IPS-18a (cell line): ENCODE measurements around the gene MYBPH.
A peak's percentile ranks its signal among the peaks of the same experiment; 100 is the strongest.

Source experiments
- H3K27ac ChIP-seq: one replicate; pipeline ENCODE4 v1.5.1; 2013; ENCODE audit warnings: low read length
- H3K27me3 ChIP-seq: one replicate; pipeline ENCODE4 v1.6.1; 2013; ENCODE audit warnings: mild to moderate bottlenecking, low read length; ENCODE audit not compliant: control insufficient read depth, insufficient read depth
- H3K36me3 ChIP-seq: one replicate; pipeline ENCODE4 v1.6.1; 2013; ENCODE audit warnings: low read depth, low read length; ENCODE audit not compliant: control insufficient read depth
- H3K4me1 ChIP-seq: one replicate; pipeline ENCODE4 v1.6.1; 2013; ENCODE audit warnings: low read depth, low read length; ENCODE audit not compliant: control insufficient read depth
- H3K4me3 ChIP-seq: one replicate; pipeline ENCODE4 v1.5.1; 2013; ENCODE audit warnings: low read length
- H3K9ac ChIP-seq: one replicate; pipeline ENCODE4 v1.6.1; 2013; ENCODE audit warnings: mild to moderate bottlenecking, low read length, moderate library complexity
- H3K9me3 ChIP-seq: one replicate; pipeline ENCODE4 v1.6.1; 2013; ENCODE audit warnings: low read depth, low read length; ENCODE audit not compliant: control insufficient read depth

MYBPH gene

DNA sequence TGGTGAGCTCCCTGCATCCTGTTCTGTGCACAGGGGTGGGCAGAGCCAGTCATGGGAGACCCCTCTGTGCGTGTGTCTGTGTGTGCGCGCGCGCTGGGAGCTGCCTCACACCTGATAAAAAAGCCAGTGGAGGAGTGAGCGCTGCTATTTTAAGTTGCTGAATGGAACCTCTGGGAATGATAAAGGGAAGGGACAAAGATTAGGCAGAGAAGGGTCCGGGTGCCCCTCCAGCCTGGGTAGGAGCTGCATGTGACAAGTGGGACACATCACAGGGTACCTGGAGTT is 47.3 kb downstream of the MYBPH start:
- Histone ChIP-seq H3K9ac (no peak overlapping the region), H3K9me3 (no peaks in the 10 kb centered on the region), H3K27ac (no peak overlapping the region), H3K27me3 (peaks cover 35% of the 10 kb centered on the region), H3K4me1 (peaks cover 16% of the 10 kb centered on the region), H3K4me3 (peak overlapping the region; percentile 61), H3K36me3 (no peaks in the 10 kb centered on the region)

DNA sequence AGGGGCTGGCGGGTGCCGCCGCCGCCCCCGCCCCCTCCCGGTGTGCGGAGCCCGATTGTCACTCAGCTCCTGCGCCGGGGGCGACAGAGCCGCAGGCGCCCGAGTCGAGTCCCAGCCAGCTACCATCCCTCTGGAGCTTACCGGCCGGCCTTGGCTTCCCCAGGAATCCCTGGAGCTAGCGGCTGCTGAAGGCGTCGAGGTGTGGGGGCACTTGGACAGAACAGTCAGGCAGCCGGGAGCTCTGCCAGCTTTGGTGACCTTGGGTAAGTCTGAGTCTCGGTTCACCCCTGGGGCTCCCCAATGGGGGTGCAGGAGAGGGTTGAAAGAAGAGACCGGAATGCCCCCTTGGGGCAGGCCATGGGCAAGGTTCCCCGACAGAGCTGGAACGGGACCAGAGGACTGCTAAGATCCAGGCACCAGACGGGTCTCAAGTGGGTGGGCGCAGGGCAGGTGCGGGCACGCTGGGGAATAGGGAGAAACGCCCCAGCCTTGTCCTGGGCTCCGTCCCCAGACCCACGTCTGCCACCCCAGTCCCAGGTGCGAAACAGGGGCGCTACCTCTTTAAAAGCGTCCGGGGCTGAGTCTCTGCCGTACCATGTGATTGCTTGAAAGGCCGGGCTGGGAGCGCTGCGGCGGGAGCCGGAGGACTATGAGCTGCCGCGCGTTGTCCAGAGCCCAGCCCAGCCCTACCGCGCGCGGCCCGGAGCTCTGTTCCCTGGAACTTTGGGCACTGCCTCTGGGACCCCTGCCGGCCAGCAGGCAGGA is 47.8 kb downstream of the MYBPH start, which contains the start of gene ADORA1:
Gene ADORA1, plus strand, starts transcription at position 61 of the 765 bp plus-strand sequence. CDS start 1,116 bp downstream, outside the sequence.
- Histone ChIP-seq H3K36me3 (no peaks in the 10 kb centered on the region), H3K9ac (peak within 1 kb of the TSS; percentile 23), H3K27me3 (peaks cover 35% of the 10 kb centered on the region), H3K9me3 (no peaks in the 10 kb centered on the region), H3K4me1 (peaks cover 16% of the 10 kb centered on the region), H3K27ac (no peak within 1 kb of the TSS), H3K4me3 (peak within 1 kb of the TSS; percentile 61)

DNA sequence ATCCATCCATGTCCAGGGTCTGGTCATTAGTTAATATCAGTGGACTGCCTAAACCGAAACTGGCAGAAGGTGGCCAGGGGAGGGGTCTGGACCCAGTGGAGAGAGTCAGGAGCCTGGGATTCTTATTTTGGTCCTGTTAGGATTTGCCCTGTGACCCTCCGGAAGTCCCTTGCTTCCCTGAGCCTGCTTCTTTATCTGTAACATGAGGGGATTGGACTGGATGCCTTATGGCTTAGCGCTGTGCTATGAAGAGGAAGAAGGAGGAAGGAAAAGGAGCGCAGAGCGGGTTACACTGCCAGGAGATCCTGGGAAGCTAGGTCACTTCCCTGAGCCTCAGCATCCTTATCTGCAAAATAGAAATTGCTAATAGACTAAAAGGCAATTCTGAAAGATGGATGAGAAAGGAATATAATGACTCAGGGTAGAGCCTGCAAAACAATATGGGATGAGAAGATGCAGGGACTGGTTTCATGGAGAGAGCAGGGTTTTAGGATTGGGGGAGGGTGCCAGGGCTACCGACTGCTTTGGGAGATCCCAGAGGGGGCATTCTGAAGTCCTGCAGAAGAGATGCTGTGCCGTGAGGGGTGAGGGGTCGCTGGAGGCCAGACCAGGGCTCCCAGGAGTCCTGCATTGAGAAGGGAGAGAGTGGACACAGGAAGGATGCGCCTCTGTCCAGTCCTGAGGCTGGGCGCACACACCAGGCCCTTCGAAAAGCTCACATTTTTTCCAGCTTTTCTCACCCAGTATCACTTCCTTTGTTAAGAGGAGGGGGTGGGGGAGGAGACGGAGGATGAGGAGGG is 48.6 kb downstream of the MYBPH start:
- Histone ChIP-seq H3K27me3 (peaks cover 35% of the 10 kb centered on the region), H3K9me3 (no peaks in the 10 kb centered on the region), H3K4me1 (peaks cover 16% of the 10 kb centered on the region), H3K4me3 (peak overlapping the region; percentile 61), H3K36me3 (no peaks in the 10 kb centered on the region), H3K9ac (no peak overlapping the region), H3K27ac (no peak overlapping the region)

DNA sequence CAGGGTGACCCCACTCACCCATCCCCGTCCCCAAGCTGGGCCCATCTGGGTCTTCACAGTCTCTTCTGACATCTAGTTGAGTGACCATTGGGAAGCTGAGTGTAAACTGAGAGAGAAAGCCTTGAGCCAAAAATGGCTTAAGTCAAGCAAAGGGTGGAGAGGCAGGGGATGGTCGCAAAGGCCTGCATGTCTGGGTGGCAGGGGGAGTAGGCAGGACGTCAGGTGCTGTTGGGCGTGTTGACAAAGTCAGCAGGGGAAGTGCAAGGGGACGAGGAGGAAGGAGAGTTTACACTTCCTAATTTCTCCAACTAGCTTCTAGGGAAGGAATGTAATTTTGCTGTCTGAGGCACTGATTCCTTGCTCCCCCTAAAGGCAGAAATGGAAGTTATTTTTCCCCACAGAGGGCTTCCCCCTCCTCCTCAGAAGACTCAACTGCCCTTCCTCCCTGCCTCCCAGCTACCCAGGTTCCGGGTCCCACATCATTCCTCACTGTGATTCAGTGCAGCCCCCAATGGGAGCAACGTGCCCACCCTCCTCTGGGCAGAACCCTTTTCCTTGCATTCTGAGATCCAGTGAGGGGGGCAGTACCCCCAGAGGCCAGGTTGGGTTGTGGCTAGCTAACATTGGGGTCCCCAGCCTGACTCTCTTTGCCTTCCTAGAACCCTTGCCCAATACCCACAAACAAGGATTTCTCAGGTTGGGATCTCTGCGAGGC is 49.3 kb downstream of the MYBPH start:
- Histone ChIP-seq H3K9ac (no peak overlapping the region), H3K4me3 (no peak overlapping the region), H3K36me3 (no peaks in the 10 kb centered on the region), H3K27me3 (peaks cover 35% of the 10 kb centered on the region), H3K9me3 (no peaks in the 10 kb centered on the region), H3K27ac (no peak overlapping the region), H3K4me1 (peaks cover 16% of the 10 kb centered on the region)

DNA sequence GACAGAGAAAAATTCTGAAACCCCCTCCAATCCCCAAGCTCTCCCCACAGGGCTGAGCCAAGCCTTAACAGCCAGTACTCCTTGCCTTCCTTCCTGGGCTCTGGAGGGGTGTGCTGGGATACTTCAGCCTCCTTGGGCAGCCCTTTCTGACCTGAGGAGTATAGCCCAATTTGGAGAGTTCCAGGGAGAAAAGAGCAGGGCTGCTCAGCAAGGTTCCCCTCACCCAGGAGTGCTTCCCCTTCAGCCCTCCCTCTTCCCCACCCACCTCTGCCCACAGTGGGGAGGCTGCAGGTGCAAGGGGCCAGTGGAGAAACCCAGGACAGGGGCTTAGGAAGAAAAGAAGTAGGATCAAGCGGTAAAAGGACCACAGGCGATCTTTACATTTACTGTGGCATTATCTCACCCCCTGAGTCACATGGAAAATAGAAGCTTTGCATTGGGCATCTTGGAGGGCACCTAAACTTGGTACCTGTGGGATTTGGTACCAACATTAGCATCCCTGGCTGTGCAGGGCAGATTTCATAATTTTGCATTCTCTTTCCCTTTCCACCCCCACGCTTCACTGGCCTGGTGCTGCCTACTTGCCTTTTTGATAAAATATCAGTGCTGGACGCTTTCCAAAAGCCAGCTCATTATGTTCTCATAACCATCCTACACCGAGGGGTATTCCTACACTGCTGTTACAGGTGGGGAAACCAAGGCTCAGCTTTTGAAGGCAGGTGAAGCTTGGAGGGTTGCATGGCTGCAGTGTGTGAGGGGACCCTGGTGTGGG is 50.9 kb downstream of the MYBPH start:
- Histone ChIP-seq H3K9ac (no peak overlapping the region), H3K4me3 (no peak overlapping the region), H3K36me3 (no peaks in the 10 kb centered on the region), H3K4me1 (peaks cover 16% of the 10 kb centered on the region), H3K27me3 (peaks cover 35% of the 10 kb centered on the region), H3K9me3 (no peaks in the 10 kb centered on the region), H3K27ac (no peak overlapping the region)

DNA sequence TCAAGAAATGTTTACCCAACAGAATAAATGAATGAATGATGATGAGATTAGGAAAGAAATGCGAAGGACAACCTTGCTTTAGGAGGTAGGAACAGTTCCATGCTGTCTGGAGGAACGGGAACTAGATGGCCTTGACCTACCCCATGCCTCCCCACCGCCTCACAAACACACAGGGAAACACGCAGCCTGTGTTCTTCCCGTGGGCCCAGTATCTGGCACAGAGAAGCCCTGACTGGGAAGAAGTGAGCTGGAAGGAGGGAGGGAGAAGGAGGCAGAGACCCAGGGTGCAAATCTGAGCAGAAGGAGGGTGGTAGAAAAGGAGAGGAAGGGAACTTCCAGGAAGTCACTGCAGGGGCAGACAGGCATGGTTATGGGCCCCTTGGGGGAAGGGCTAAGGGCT is 51.6 kb downstream of the MYBPH start:
- Histone ChIP-seq H3K27ac (no peak overlapping the region), H3K9ac (no peak overlapping the region), H3K27me3 (peaks cover 28% of the 10 kb centered on the region), H3K4me3 (no peak overlapping the region), H3K36me3 (no peaks in the 10 kb centered on the region), H3K9me3 (no peaks in the 10 kb centered on the region), H3K4me1 (peaks cover 16% of the 10 kb centered on the region)

DNA sequence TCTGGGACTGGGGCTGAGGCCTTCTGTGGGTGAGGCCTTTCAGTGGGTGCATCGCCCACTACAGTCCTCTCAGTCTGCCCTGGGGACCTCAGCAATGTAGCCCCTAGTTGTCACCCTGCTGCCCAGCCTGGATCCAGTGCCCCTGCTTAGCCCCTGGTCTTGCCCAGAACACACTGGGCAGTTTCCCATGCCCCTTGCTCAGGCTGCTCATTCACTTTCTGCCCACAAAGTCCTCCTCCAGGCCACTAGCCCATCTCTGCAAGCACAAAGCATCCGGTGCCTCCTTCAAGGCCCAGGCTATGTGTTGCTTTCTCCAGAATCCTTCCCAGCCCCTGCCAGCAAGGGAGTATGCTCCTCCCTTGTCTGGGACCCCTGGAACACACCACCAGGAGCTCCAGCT is 53.5 kb downstream of the MYBPH start:
- H3K4me3 ChIP-seq: no peak overlapping the region

DNA sequence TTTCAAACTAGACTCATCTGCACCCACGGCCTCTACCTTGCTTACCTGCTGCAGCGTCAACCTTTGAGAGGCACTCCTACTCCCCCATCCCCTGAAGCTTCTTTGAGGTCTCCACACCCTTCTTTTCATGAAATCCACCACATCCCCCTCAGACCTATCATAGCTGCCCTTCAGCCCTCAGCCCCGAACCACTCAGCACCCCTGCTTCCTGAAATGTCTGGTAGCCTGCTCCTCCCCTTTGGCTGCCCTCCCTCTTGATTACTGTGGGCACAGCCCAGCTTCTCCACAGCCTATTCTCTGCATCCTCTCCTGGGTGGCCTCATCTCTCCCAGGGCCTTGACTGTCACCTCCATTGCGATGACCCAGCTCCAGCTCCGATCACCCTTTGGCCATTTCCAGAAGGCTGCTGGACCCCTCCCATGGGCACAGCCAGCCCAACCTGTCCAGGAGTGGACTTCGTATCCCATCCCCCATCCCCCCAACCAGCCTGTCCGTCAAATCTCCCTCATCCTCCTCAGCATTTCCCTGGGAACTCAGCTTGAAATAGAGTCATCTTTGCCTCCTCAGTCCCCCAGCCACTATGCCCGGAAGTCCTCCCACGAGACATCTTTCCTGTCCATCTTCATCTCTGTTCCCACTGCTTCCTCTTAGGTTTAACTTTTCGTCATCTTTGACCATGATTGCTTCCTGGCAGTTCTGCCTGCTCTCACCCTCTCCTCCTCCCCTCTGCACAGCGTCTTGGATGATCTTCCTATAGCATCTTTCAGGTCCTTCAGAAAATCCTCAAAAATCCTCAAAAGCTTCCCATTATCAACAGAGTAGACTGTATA is 54.2 kb downstream of the MYBPH start:
- Histone ChIP-seq H3K27me3 (peaks cover 9% of the 10 kb centered on the region), H3K27ac (no peak overlapping the region), H3K9ac (no peak overlapping the region)

More for the DNA sequence above, 53.5 kb downstream of the MYBPH start:
- H3K27ac ChIP-seq: no peak overlapping the region
- no peaks in the 10 kb centered on the region for H3K9me3 ChIP-seq
- H3K36me3 ChIP-seq: no peaks in the 10 kb centered on the region
- peaks cover 15% of the 10 kb centered on the region for H3K4me1 ChIP-seq
- H3K27me3 ChIP-seq: peaks cover 12% of the 10 kb centered on the region
- no peak overlapping the region for H3K9ac ChIP-seq

DNA sequence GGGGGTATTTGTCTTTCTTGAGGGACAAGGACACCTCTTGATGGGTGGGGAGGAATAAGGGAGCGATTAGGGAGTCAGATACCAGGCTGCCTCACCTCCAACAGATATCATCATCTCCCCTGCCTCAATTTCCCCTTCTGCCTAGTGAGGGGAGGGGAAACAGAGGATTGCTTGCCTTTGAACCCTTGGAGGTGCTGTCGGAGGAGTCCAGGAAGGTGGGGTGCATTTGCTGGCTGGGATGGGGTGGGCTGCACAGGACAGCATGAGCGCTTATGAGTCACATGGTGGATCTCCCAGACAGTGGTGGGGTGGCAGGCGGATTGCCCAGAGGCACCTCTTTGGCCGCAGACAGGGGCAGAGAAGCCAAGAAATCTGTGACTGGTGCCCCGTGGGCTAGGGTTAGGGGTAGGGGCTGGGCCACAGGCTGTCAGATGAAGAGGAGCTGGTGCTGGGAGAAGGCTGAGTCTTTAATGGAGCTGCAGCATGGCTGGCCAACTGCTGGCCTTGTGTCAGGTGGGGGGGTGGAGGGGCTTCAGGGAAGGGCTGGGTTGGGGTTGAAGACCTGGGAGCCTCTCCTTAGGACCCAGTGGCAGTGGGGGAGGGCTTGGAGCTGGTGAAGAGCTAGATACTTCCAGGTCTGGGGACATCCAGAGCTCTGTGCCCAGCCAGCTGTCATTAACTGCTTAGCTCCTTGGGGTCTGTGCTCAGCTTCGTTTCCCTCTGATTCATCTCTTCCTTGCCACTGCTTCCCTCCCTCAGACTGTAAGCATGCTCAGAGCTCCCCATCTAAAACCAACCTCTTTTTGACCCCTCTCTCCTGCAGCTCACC is 55.1 kb downstream of the MYBPH start:
- H3K9ac ChIP-seq: no peak overlapping the region
- no peaks in the 10 kb centered on the region for H3K4me1 ChIP-seq
- peaks cover 8% of the 10 kb centered on the region for H3K27me3 ChIP-seq

More for the DNA sequence above, 54.2 kb downstream of the MYBPH start:
- H3K4me3 ChIP-seq: no peak overlapping the region
- H3K9me3 ChIP-seq: no peaks in the 10 kb centered on the region
- no peaks in the 10 kb centered on the region for H3K36me3 ChIP-seq
- H3K4me1 ChIP-seq: peaks cover 7% of the 10 kb centered on the region

More for the DNA sequence above, 55.1 kb downstream of the MYBPH start:
- Histone ChIP-seq H3K27ac (no peak overlapping the region), H3K4me3 (no peak overlapping the region), H3K36me3 (no peaks in the 10 kb centered on the region), H3K9me3 (no peaks in the 10 kb centered on the region)
